A549 (cell line): ENCODE data around the gene CNTN2. TPM values are rescaled to one million over a fixed set of nuclear protein-coding genes. Genes with fewer than 3 reads are reported as not detected.

Experiments used
- ATAC-seq, 2 experiments: fragments of 200-7000 bp in 1 of 2; fragments of >200 bp in 1 of 2; cut with Nextera tagmentation in 1 of 2; cut with Tn5 transposase in 1 of 2; 3 replicates each; pipeline versions ENCODE4 v1.8.0 to v1.9.1; 2018 to 2020; ENCODE audit warnings: mild to moderate bottlenecking in 1 of 2, moderate library complexity in 1 of 2
- CTCF ChIA-PET: fragments of 300-600 bp; sonication (Branson Sonifier 250); formaldehyde crosslinking; extraction: SDS; loops from one replicate; lab custom pipeline; 2021; ENCODE audit warnings: antibody characterized with exemption, inconsistent platforms; lab: Yijun Ruan, JAX
- POLR2A ChIA-PET: fragments of 350-600 bp; formaldehyde crosslinking; extraction: SDS; loops from one replicate; lab custom pipeline; 2021; ENCODE audit warnings: antibody characterized with exemption, inconsistent platforms; lab: Yijun Ruan, JAX
- DNase-seq, 2 experiments: peaks; one replicate each; pipeline versions ENCODE4 v3.0.0 to v3.0.0-alpha.2; 2011 to 2016; ENCODE audit warnings: low read depth in 1 of 2, low spot score in 1 of 2
- FAIRE-seq: peaks from 2 replicates; lab custom pipeline; 2011; peaks lifted over from hg19 to GRCh38; lab: Jason Lieb, UNC
- H3K27ac ChIP-seq, 2 experiments: fragments of >200 bp; sonication (Bioruptor Twin); formaldehyde crosslinking; 3 replicates each; pipeline ENCODE4 v1.5.1; 2016 to 2017
- H3K4me1 ChIP-seq: fragments of >200 bp; sonication (Bioruptor Twin); formaldehyde crosslinking; 3 replicates; pipeline ENCODE4 v1.6.1; 2016
- H3K4me2 ChIP-seq: fragments of >200 bp; sonication (Bioruptor Twin); formaldehyde crosslinking; 3 replicates; pipeline ENCODE4 v1.6.1; 2016
- H3K4me3 ChIP-seq: fragments of >200 bp; sonication (Bioruptor Twin); formaldehyde crosslinking; 3 replicates; pipeline ENCODE4 v1.5.1; 2016
- H3K9me3 ChIP-seq: fragments of >200 bp; sonication (Bioruptor Twin); formaldehyde crosslinking; 3 replicates; pipeline ENCODE4 v1.6.1; 2016
- CEBPB ChIP-seq, 2 experiments: fragments of >200 bp in 1 of 2; sonication (Bioruptor Twin) in 1 of 2; formaldehyde crosslinking in 1 of 2; IDR thresholded peaks; 2 replicates each; pipeline ENCODE4 v1.6.1; 2012 to 2016
- FOSL2 ChIP-seq, 2 experiments: fragments of 450-650 bp in 1 of 2; fragments of >200 bp in 1 of 2; sonication (Bioruptor Twin) in 1 of 2; formaldehyde crosslinking; IDR thresholded peaks; 2 replicates each; pipeline versions ENCODE4 v1.5.0 to v1.6.1; 2016 to 2020; ENCODE audit warnings: mild to moderate bottlenecking in 1 of 2, moderate library complexity in 1 of 2
- FOXS1 ChIP-seq: fragments of 250-450 bp; sonication (Bioruptor Pico); IDR thresholded peaks from 2 replicates; pipeline ENCODE4 v1.5.0; 2020; ENCODE audit warnings: mild to moderate bottlenecking, moderate library complexity
- HMGXB4 ChIP-seq: fragments of 250-450 bp; sonication (Bioruptor Pico); IDR thresholded peaks from 2 replicates; pipeline ENCODE4 v1.5.0; 2021; ENCODE audit warnings: mild to moderate bottlenecking, moderate library complexity, borderline replicate concordance
- HOXB13 ChIP-seq: fragments of 250-450 bp; sonication (Bioruptor Pico); IDR thresholded peaks from 2 replicates; pipeline ENCODE4 v1.5.0; 2020; ENCODE audit warnings: low read depth, mild to moderate bottlenecking, moderate library complexity
- HOXB5 ChIP-seq: fragments of 250-450 bp; sonication (Bioruptor Pico); IDR thresholded peaks from 2 replicates; pipeline ENCODE4 v1.5.0; 2020; ENCODE audit warnings: mild to moderate bottlenecking, moderate library complexity
- KDM1A ChIP-seq: fragments of 200-600 bp; sonication (generic); IDR thresholded peaks from 2 replicates; pipeline ENCODE4 v1.6.1; 2016; ENCODE audit warnings: low read depth, mild to moderate bottlenecking
- MAZ ChIP-seq: fragments of 150-350 bp; IDR thresholded peaks from 2 replicates; pipeline ENCODE4 v1.6.1; 2014; ENCODE audit warnings: antibody characterized with exemption, low read depth, low read length, borderline replicate concordance
- NFE2L2 ChIP-seq: fragments of 150-350 bp; conservative IDR thresholded peaks from 2 replicates; pipeline ENCODE4 v1.6.1; 2014; ENCODE audit warnings: low read length
- PBX3 ChIP-seq: IDR thresholded peaks from 2 replicates; pipeline ENCODE4 v1.6.1; 2012
- PHF8 ChIP-seq: fragments of 200-600 bp; sonication (generic); IDR thresholded peaks from 2 replicates; pipeline ENCODE4 v1.6.1; 2016; ENCODE audit warnings: low read depth, mild to moderate bottlenecking, antibody characterized with exemption, moderate library complexity, borderline replicate concordance
- POLR2A ChIP-seq: IDR thresholded peaks from 2 replicates; pipeline ENCODE4 v1.6.1; 2012; ENCODE audit warnings: mild to moderate bottlenecking, low read length
- RNF2 ChIP-seq: fragments of 200-600 bp; sonication (generic); IDR thresholded peaks from 2 replicates; pipeline ENCODE4 v1.6.1; 2016; ENCODE audit warnings: low read depth, mild to moderate bottlenecking, antibody characterized with exemption, moderate library complexity, borderline replicate concordance
- TP53 ChIP-seq: fragments of 250-450 bp; sonication (Bioruptor Pico); IDR thresholded peaks from 2 replicates; pipeline ENCODE4 v1.5.0; 2021; ENCODE audit warnings: mild to moderate bottlenecking, moderate library complexity
- USF2 ChIP-seq: fragments of 450-650 bp; IDR thresholded peaks from 2 replicates; pipeline ENCODE4 v1.6.1; 2014; ENCODE audit warnings: antibody characterized with exemption
- ZFP36 ChIP-seq: fragments of 450-650 bp; IDR thresholded peaks from 2 replicates; pipeline ENCODE4 v1.6.1; 2014; ENCODE audit warnings: borderline replicate concordance; ENCODE audit not compliant: partially characterized antibody
- ZNF302 ChIP-seq: fragments of 250-450 bp; sonication (Bioruptor Pico); IDR thresholded peaks from 2 replicates; pipeline ENCODE4 v1.9.0; 2021; ENCODE audit warnings: inconsistent platforms, mild to moderate bottlenecking, moderate library complexity
- WGBS: methylation state at CpG from one replicate; pipeline ENCODE4 v1.1.6; 2017; ENCODE audit errors: missing lambda C conversion rate; 5-methylcytosine and 5-hydroxymethylcytosine counted together
- polyA plus RNA-seq, 4 experiments: library from polyadenylated mRNA; depleted of rRNA in 3 of 4; stranded (reverse); fragments of >200 nt; fragmentation: RNase III in 1 of 4; extraction: RNeasy Plus Mini Kit Qiagen cat#74134 plus additional on column Dnase treatment in 1 of 4; gene quantifications; 2 replicates in 3 of 4; 3 replicates in 1 of 4; pipeline ENCODE4 v1.2.3, GENCODE V29; 2011 to 2017
- TF ChIP-seq, protein P1 (sequence below): IDR thresholded peaks from 2 replicates; pipeline ENCODE4 v1.6.1; 2012
- TF ChIP-seq, protein P2 (sequence below): fragments of >200 bp; sonication (Bioruptor Twin); formaldehyde crosslinking; IDR thresholded peaks from 3 replicates; pipeline ENCODE4 v1.6.1; 2016

The CNTN2 gene
- polyA plus RNA-seq, 2 of the 4 experiments (the other 2 are of a cell fraction) = not detected

GRCh38 chr1:205071801-205072200 is 28.8 kb downstream of the CNTN2 start:
- Histone ChIP-seq H3K27ac (no peak overlapping the region), H3K9me3 (no peaks in the 10 kb centered on the region), H3K4me2 (no peak overlapping the region), H3K4me1 (no peaks in the 10 kb centered on the region), H3K4me3 (no peak overlapping the region)
- DNase-seq = no peak
- WGBS = 77% methylated on average over 10 of the region's 12 CpGs
- TF ChIP-seq ZNF302 = no peak
- TF ChIP-seq FOXS1 (CRISPR knock-in tag) = no peak
- no peak for TF ChIP-seq MAZ
- TF ChIP-seq FOSL2 (IDR thresholded peaks at IDR 0.05) = no peak
- TF ChIP-seq FOSL2 (CRISPR knock-in tag; IDR thresholded peaks at IDR 0.05) = no peak
- TF ChIP-seq USF2 = no peak
- ATAC-seq = no peak
- CTCF ChIA-PET = interaction anchor here (0.8 to 15.7 kb wide), 6 partner anchors 8 to 184 kb away, joined by 3 to 134 read pairs (median 10); no protein-coding TSS in a partner anchor
- POLR2A ChIA-PET = no interaction called here
- FAIRE-seq = no peak

GRCh38 chr1:205072286-205072685 is 29.3 kb downstream of the CNTN2 start:
- 70% methylated on average over 9 of the region's 9 CpGs for WGBS

More at GRCh38 chr1:205072286-205072685, 29.3 kb downstream of the CNTN2 start:
- ChIA-PET CTCF (interaction anchor here (1.2 to 15.7 kb wide), 5 partner anchors 11 to 184 kb away, joined by 3 to 134 read pairs (median 14); no protein-coding TSS in a partner anchor), POLR2A (no interaction called here)
- no peak for FAIRE-seq
- Histone ChIP-seq H3K4me3 (no peak overlapping the region), H3K4me1 (no peaks in the 10 kb centered on the region), H3K9me3 (no peaks in the 10 kb centered on the region), H3K4me2 (no peak overlapping the region)
- no peak for ATAC-seq
- no peak for DNase-seq
- TF ChIP-seq, protein P1, sequence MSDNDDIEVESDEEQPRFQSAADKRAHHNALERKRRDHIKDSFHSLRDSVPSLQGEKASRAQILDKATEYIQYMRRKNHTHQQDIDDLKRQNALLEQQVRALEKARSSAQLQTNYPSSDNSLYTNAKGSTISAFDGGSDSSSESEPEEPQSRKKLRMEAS = no peak
- TF ChIP-seq PHF8 (no peak), NFE2L2 (no peak), HOXB13 (CRISPR knock-in tag) (no peak), KDM1A (no peak), USF2 (no peak), RNF2 (no peak), HMGXB4 (CRISPR knock-in tag) (no peak), ZFP36 (no peak), CEBPB (IDR thresholded peaks at IDR 0.05) (no peak), FOXS1 (CRISPR knock-in tag) (no peak), POLR2A (no peak), PBX3 (no peak), ZNF302 (no peak), HOXB5 (no peak), TP53 (CRISPR knock-in tag) (no peak)
- TF ChIP-seq, protein P2, sequence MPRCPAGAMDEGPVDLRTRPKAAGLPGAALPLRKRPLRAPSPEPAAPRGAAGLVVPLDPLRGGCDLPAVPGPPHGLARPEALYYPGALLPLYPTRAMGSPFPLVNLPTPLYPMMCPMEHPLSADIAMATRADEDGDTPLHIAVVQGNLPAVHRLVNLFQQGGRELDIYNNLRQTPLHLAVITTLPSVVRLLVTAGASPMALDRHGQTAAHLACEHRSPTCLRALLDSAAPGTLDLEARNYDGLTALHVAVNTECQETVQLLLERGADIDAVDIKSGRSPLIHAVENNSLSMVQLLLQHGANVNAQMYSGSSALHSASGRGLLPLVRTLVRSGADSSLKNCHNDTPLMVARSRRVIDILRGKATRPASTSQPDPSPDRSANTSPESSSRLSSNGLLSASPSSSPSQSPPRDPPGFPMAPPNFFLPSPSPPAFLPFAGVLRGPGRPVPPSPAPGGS = no peak
- TF ChIP-seq, all 56 proteins: peak for 0
- H3K27ac ChIP-seq = no peak overlapping the region
